Muscle layer of duodenum (tissue), 2 donors: ENCODE data around the gene WNT2B.
"Not testable (repeated sequence)": the region's sequence is repeated elsewhere in the genome, so short reads cannot be mapped to it uniquely, and the experiment has no call there.

Experiments
- H3K27ac ChIP-seq: one replicate; pipeline ENCODE4 v1.7.0; 2013; ENCODE audit warnings: mild to moderate bottlenecking, low read length
- H3K27me3 ChIP-seq: one replicate; pipeline ENCODE4 v1.7.0; 2013; ENCODE audit warnings: low read depth, mild to moderate bottlenecking, control low read depth, low read length
- H3K36me3 ChIP-seq, 2 donors: one replicate each; pipeline ENCODE4 v1.7.0; 2013; ENCODE audit warnings: low read length in 2 of 2, control low read depth in 1 of 2, mild to moderate bottlenecking in 1 of 2; ENCODE audit not compliant: insufficient read depth in 2 of 2, control insufficient read depth in 1 of 2
- H3K4me1 ChIP-seq, 2 donors: one replicate each; pipeline ENCODE4 v1.7.0; 2013; ENCODE audit warnings: low read length in 2 of 2, mild to moderate bottlenecking in 2 of 2, control low read depth in 1 of 2, moderate library complexity in 1 of 2; ENCODE audit not compliant: insufficient read depth in 2 of 2, control insufficient read depth in 1 of 2
- H3K4me3 ChIP-seq, 2 donors: one replicate each; pipeline ENCODE4 v1.7.0; 2013; ENCODE audit warnings: low read length in 2 of 2, low read depth in 1 of 2, mild to moderate bottlenecking in 1 of 2
- H3K9me3 ChIP-seq, 2 donors: one replicate each; pipeline ENCODE4 v1.7.0; 2013; ENCODE audit warnings: low read length in 2 of 2, control low read depth in 1 of 2, mild to moderate bottlenecking in 1 of 2; ENCODE audit not compliant: control insufficient read depth in 1 of 2
- donor health status: healthy.

The WNT2B gene

GRCh38 chr1:112478314-112478713 is 30.5 kb upstream of the WNT2B start:
- Histone ChIP-seq H3K36me3 (no peaks in the 10 kb centered on the region), H3K27ac (no peak overlapping the region), H3K9me3 (peaks cover 0 to 13% of the 10 kb centered on the region in 2 donors), H3K27me3 (no peaks in the 10 kb centered on the region), H3K4me1 (no peaks in the 10 kb centered on the region), H3K4me3 (no peak overlapping the region)

- H3K27me3 ChIP-seq, H3K9me3 ChIP-seq, H3K4me1 ChIP-seq, H3K27ac ChIP-seq, H3K4me3 ChIP-seq, H3K36me3 ChIP-seq: not testable (repeated sequence)
Measured at GRCh38 chr1:112486063-112486462, 22.7 kb upstream of the WNT2B start.

- H3K4me1 ChIP-seq, H3K9me3 ChIP-seq, H3K4me3 ChIP-seq, H3K27ac ChIP-seq, H3K36me3 ChIP-seq, H3K27me3 ChIP-seq: not testable (repeated sequence)
Measured at GRCh38 chr1:112487686-112488085, 21.1 kb upstream of the WNT2B start.

- Histone ChIP-seq H3K4me1 (no peaks in the 10 kb centered on the region), H3K4me3 (no peak overlapping the region), H3K27ac (no peak overlapping the region), H3K36me3 (no peaks in the 10 kb centered on the region), H3K27me3 (no peaks in the 10 kb centered on the region), H3K9me3 (no peaks in the 10 kb centered on the region)
Measured at GRCh38 chr1:112488141-112488540, 20.6 kb upstream of the WNT2B start.

- no peak overlapping the region for H3K27ac ChIP-seq
- no peaks in the 10 kb centered on the region for H3K36me3 ChIP-seq
- H3K4me1 ChIP-seq, result no peaks in the 10 kb centered on the region
- H3K27me3 ChIP-seq, result no peaks in the 10 kb centered on the region
- H3K9me3 ChIP-seq, result no peaks in the 10 kb centered on the region
- H3K4me3 ChIP-seq, result no peak overlapping the region
Measured at GRCh38 chr1:112492076-112492475, 16.7 kb upstream of the WNT2B start.

- Histone ChIP-seq H3K9me3 (no peaks in the 10 kb centered on the region), H3K4me3 (no peak overlapping the region), H3K4me1 (no peaks in the 10 kb centered on the region), H3K36me3 (no peaks in the 10 kb centered on the region), H3K27me3 (no peaks in the 10 kb centered on the region), H3K27ac (no peak overlapping the region)
Measured at GRCh38 chr1:112493351-112493750, 15.4 kb upstream of the WNT2B start.

- no peaks in the 10 kb centered on the region for H3K9me3 ChIP-seq
- H3K4me3 ChIP-seq, result no peak overlapping the region
- H3K27me3 ChIP-seq, result no peaks in the 10 kb centered on the region
- H3K36me3 ChIP-seq, result no peaks in the 10 kb centered on the region
- peaks cover 0 to under 1% of the 10 kb centered on the region in 2 donors for H3K4me1 ChIP-seq
- no peak overlapping the region for H3K27ac ChIP-seq
Measured at GRCh38 chr1:112496290-112496689, 12.5 kb upstream of the WNT2B start.

- no peak overlapping the region for H3K27ac ChIP-seq
Measured at GRCh38 chr1:112501810-112502641, 6.7 kb upstream of the WNT2B start.

GRCh38 chr1:112502826-112503225 is 5.9 kb upstream of the WNT2B start:
- Histone ChIP-seq H3K36me3 (no peaks in the 10 kb centered on the region), H3K27me3 (peaks cover 11% of the 10 kb centered on the region), H3K9me3 (no peaks in the 10 kb centered on the region), H3K27ac (no peak overlapping the region), H3K4me1 (peaks cover 3 to 18% of the 10 kb centered on the region in 2 donors), H3K4me3 (peak overlapping the region in 1 of 2 donors; percentile 66)

More at GRCh38 chr1:112501810-112502641, 6.7 kb upstream of the WNT2B start:
- H3K4me1 ChIP-seq, result peaks cover 0 to 14% of the 10 kb centered on the region in 2 donors
- no peaks in the 10 kb centered on the region for H3K36me3 ChIP-seq
- peak overlapping the region; percentile 18 to 66 for H3K4me3 ChIP-seq
- no peaks in the 10 kb centered on the region for H3K9me3 ChIP-seq
- peaks cover 8% of the 10 kb centered on the region for H3K27me3 ChIP-seq

- H3K4me3 ChIP-seq, result no peak overlapping the region
- no peak overlapping the region for H3K27ac ChIP-seq
- no peaks in the 10 kb centered on the region for H3K36me3 ChIP-seq
- H3K9me3 ChIP-seq, result no peaks in the 10 kb centered on the region
- H3K4me1 ChIP-seq, result peaks cover 4 to 24% of the 10 kb centered on the region in 2 donors
- peaks cover 20% of the 10 kb centered on the region for H3K27me3 ChIP-seq
Measured at GRCh38 chr1:112504001-112504660, 4.6 kb upstream of the WNT2B start.

- Histone ChIP-seq H3K4me3 (no peak overlapping the region), H3K27ac (no peak overlapping the region), H3K36me3 (no peaks in the 10 kb centered on the region), H3K27me3 (peaks cover 23% of the 10 kb centered on the region), H3K9me3 (no peaks in the 10 kb centered on the region), H3K4me1 (peaks cover 4 to 24% of the 10 kb centered on the region in 2 donors)
Measured at GRCh38 chr1:112504661-112505399, 3.9 kb upstream of the WNT2B start.
